ENCODE results near the gene ARSD.
"Not testable (repeated sequence)": the region's sequence is repeated elsewhere in the genome, so short reads cannot be mapped to it uniquely, and the experiment has no call there.

The ARSD gene

GRCh38 chrX:2901367-2902036 is 27.6 kb downstream of the ARSD start:
- no peak overlapping the region for H3K27ac ChIP-seq

GRCh38 chrX:2898846-2899512 is 30.2 kb downstream of the ARSD start:
- TF ChIP-seq CTCF (IDR thresholded peaks at IDR 0.05; ENCODE audit: low read depth, low read length): no peak

More at GRCh38 chrX:2901367-2902036, 27.6 kb downstream of the ARSD start:
- H3K4me3 ChIP-seq (ENCODE audit: low read depth, low read length): no peak overlapping the region
- no peaks in the 10 kb centered on the region; the same call in 1 of the 2 replicates for H3K36me3 ChIP-seq
- no peak for TF ChIP-seq CTCF (IDR thresholded peaks at IDR 0.05; ENCODE audit: low read depth, low read length)
- H3K9me3 ChIP-seq (ENCODE audit: severe bottlenecking): peaks cover 13% of the 10 kb centered on the region
- H3K27me3 ChIP-seq (ENCODE audit: insufficient read depth, low read depth, severe bottlenecking): no peaks in the 10 kb centered on the region
- no peak for DNase-seq

GRCh38 chrX:2897690-2898623 is 31.2 kb downstream of the ARSD start:
- not testable (repeated sequence) for H3K27ac ChIP-seq; H3K9me3 ChIP-seq (ENCODE audit: severe bottlenecking); H3K36me3 ChIP-seq; H3K4me3 ChIP-seq (ENCODE audit: low read depth, low read length); H3K27me3 ChIP-seq (ENCODE audit: insufficient read depth, low read depth, severe bottlenecking); DNase-seq

More at GRCh38 chrX:2898846-2899512, 30.2 kb downstream of the ARSD start:
- Histone ChIP-seq H3K4me3 (ENCODE audit: low read depth, low read length) (no peak overlapping the region), H3K27ac (no peak overlapping the region), H3K9me3 (ENCODE audit: severe bottlenecking) (peaks cover 9% of the 10 kb centered on the region), H3K27me3 (ENCODE audit: insufficient read depth, low read depth, severe bottlenecking) (no peaks in the 10 kb centered on the region), H3K36me3 (no peaks in the 10 kb centered on the region; the same call in 1 of the 2 replicates)
- DNase-seq: no peak

- Histone ChIP-seq H3K9me3 (ENCODE audit: severe bottlenecking) (no peaks in the 10 kb centered on the region), H3K27me3 (ENCODE audit: insufficient read depth, low read depth, severe bottlenecking) (no peaks in the 10 kb centered on the region), H3K27ac (no peak overlapping the region), H3K36me3 (no peaks in the 10 kb centered on the region; the same call in 1 of the 2 replicates), H3K4me3 (ENCODE audit: low read depth, low read length) (no peak overlapping the region)
- no peak for TF ChIP-seq CTCF (IDR thresholded peaks at IDR 0.05; ENCODE audit: low read depth, low read length)
- no peak for DNase-seq
Observed at GRCh38 chrX:2897311-2897689, 31.8 kb downstream of the ARSD start.

GRCh38 chrX:2894885-2895292 is 34.2 kb downstream of the ARSD start:
- no peak overlapping the region for H3K27ac ChIP-seq
- H3K36me3 ChIP-seq: no peaks in the 10 kb centered on the region
- H3K4me3 ChIP-seq (ENCODE audit: low read depth, low read length): no peak overlapping the region
- no peak for TF ChIP-seq CTCF (IDR thresholded peaks at IDR 0.05; ENCODE audit: low read depth, low read length)
- DNase-seq: no peak
- H3K27me3 ChIP-seq (ENCODE audit: insufficient read depth, low read depth, severe bottlenecking): no peaks in the 10 kb centered on the region
- H3K9me3 ChIP-seq (ENCODE audit: severe bottlenecking): no peaks in the 10 kb centered on the region

GRCh38 chrX:2892816-2893215 is 36.3 kb downstream of the ARSD start:
- Histone ChIP-seq H3K9me3 (ENCODE audit: severe bottlenecking) (no peaks in the 10 kb centered on the region), H3K36me3 (no peaks in the 10 kb centered on the region), H3K27me3 (ENCODE audit: insufficient read depth, low read depth, severe bottlenecking) (no peaks in the 10 kb centered on the region), H3K4me3 (ENCODE audit: low read depth, low read length) (no peak overlapping the region), H3K27ac (no peak overlapping the region)
- no peak for TF ChIP-seq CTCF (IDR thresholded peaks at IDR 0.05; ENCODE audit: low read depth, low read length)
- DNase-seq: no peak

- not testable (repeated sequence) for H3K36me3 ChIP-seq; H3K27ac ChIP-seq; H3K4me3 ChIP-seq (ENCODE audit: low read depth, low read length); H3K9me3 ChIP-seq (ENCODE audit: severe bottlenecking); DNase-seq; H3K27me3 ChIP-seq (ENCODE audit: insufficient read depth, low read depth, severe bottlenecking)
Observed at GRCh38 chrX:2890536-2891460, 38.3 kb downstream of the ARSD start.
